Mucosa of rectum (tissue), 2 donors: ENCODE measurements around the gene METAP2.
"Not testable (repeated sequence)": the region's sequence is repeated elsewhere in the genome, so short reads cannot be mapped to it uniquely, and the experiment has no call there.

Experiments
- H3K27ac ChIP-seq, 2 donors: one replicate each; pipeline ENCODE4 v1.7.0; 2013; ENCODE audit warnings: inconsistent platforms in 2 of 2, low read depth in 2 of 2, low read length in 2 of 2
- H3K27me3 ChIP-seq, 2 donors: one replicate each; pipeline ENCODE4 v1.7.0; 2013; ENCODE audit warnings: low read length in 2 of 2; ENCODE audit not compliant: control insufficient read depth in 2 of 2, insufficient read depth in 2 of 2
- H3K36me3 ChIP-seq, 2 donors: one replicate each; pipeline ENCODE4 v1.7.0; 2013; ENCODE audit warnings: low read length in 2 of 2; ENCODE audit not compliant: control insufficient read depth in 2 of 2, insufficient read depth in 2 of 2
- H3K4me1 ChIP-seq, 2 donors: one replicate each; pipeline ENCODE4 v1.7.0; 2013; ENCODE audit warnings: low read length in 2 of 2, mild to moderate bottlenecking in 1 of 2; ENCODE audit not compliant: control insufficient read depth in 2 of 2, insufficient read depth in 2 of 2
- H3K4me3 ChIP-seq, 2 donors: one replicate each; pipeline ENCODE4 v1.7.0; 2013; ENCODE audit warnings: low read length in 2 of 2
- H3K9ac ChIP-seq, 2 donors: one replicate each; pipeline ENCODE4 v1.7.0; 2013; ENCODE audit warnings: low read length in 2 of 2, low read depth in 1 of 2, mild to moderate bottlenecking in 1 of 2
- H3K9me3 ChIP-seq, 2 donors: one replicate each; pipeline ENCODE4 v1.7.0; 2013; ENCODE audit warnings: low read length in 2 of 2; ENCODE audit not compliant: control insufficient read depth in 2 of 2
- donor health status: healthy.
- donor health status: Normal muscosa, but diverticular disease.

METAP2 gene

DNA sequence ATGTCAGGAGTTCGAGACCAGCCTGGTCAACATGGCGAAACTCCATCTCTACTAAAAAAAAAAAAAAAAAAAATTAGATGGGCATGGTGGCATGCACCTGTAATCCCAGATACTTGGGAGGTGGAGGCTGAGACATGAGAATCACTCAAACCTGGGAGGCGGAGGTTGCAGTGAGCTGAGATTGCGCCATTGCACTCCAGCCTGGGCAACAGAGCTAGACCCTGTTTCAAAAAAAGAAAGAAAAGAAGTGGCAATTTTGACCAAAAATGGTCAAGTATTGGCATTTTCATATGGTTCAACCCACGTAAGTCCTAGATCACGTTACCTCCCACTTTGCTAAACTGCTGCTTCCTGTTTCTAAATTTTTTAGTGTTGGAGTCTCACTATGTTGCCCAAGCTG is 8.6 kb downstream of the METAP2 start:
- not testable (repeated sequence) for H3K9ac ChIP-seq, H3K4me3 ChIP-seq, H3K27ac ChIP-seq, H3K9me3 ChIP-seq, H3K27me3 ChIP-seq, H3K4me1 ChIP-seq
- H3K36me3 ChIP-seq, result peaks cover 21 to 33% of the 10 kb centered on the region in 2 donors

DNA sequence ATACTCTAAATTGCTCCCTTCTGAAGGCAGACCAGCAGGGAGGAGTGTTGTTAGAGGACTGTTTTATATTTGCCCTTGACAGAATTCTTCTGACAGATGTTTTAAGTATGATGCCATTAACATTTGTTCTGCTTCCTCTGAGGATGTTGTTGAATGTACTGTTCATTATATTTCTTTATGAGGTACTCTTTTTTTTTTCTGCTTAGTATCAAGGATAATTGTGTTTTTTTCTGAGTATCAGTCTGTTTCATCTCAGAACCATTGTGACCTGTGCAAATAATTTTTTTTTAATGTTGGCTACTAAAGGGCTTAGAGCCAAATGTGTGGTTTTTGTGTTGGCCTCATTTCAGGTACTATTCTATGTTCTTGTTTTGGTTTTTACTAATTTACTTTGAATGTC is 10.6 kb downstream of the METAP2 start:
- no peak overlapping the region for H3K4me3 ChIP-seq
- no peaks in the 10 kb centered on the region for H3K27me3 ChIP-seq
- H3K9me3 ChIP-seq, result no peaks in the 10 kb centered on the region
- H3K27ac ChIP-seq, result no peak overlapping the region
- H3K36me3 ChIP-seq, result peaks cover 24 to 28% of the 10 kb centered on the region in 2 donors
- no peak overlapping the region for H3K9ac ChIP-seq
- H3K4me1 ChIP-seq, result no peaks in the 10 kb centered on the region

DNA sequence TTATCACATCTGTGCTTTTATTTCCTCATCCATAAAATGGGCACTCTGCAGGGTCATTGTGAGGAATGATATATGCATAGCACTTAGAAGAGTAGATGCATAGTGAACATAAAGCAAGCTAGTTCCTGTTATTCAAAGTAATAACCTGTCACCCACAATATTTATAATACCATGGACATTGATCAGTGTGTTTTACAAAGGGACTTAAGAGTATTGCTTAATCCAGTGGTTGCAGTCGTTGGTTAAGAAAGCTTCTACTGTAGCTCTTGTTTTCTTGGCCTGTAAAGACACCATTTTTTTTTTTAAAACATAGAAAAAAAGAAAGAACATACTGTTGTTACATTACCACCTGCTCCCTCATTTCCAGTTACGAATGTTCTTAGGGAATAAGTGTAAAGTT is 13.1 kb downstream of the METAP2 start:
- Histone ChIP-seq H3K36me3 (peaks cover 24 to 31% of the 10 kb centered on the region in 2 donors), H3K27me3 (no peaks in the 10 kb centered on the region), H3K9ac (no peak overlapping the region), H3K4me3 (no peak overlapping the region), H3K27ac (no peak overlapping the region), H3K4me1 (no peaks in the 10 kb centered on the region), H3K9me3 (no peaks in the 10 kb centered on the region)

DNA sequence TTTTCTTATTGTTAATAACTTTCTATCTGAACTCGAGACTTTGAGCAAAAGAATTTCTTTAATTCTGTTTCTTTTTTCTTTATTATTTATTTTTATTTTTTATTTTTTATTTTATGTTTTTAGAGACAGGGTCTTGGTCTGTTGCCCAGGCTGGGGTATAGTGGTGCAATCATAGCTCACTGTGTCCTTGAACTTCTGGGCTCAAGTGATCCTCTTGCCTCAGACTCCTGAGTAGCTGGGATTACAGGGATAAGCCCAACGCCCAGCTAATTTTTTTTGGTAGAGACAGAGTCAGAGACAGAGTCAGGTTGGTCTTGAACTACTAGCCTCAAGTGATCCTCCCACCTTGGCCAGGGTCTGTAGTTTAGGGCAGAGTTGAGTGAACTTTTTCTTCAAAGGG is 18.5 kb downstream of the METAP2 start:
- Histone ChIP-seq H3K9me3 (no peaks in the 10 kb centered on the region), H3K4me1 (no peaks in the 10 kb centered on the region), H3K36me3 (peaks cover 33 to 37% of the 10 kb centered on the region in 2 donors), H3K9ac (no peak overlapping the region), H3K27me3 (no peaks in the 10 kb centered on the region), H3K4me3 (no peak overlapping the region), H3K27ac (no peak overlapping the region)

DNA sequence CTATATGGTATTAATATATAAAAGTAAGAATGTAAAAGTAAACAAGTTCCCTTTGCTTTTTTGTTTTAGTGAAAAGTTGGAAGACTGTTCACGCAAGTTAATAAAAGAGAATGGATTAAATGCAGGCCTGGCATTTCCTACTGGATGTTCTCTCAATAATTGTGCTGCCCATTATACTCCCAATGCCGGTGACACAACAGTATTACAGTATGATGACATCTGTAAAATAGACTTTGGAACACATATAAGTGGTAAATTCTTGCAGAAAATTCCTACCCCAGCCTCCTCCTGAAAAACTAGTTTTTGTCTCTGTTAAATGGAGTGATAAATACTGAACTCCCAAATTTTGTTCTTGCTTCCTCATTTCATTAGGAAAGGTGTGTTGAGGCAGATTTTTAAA is 20.9 kb downstream of the METAP2 start:
- no peaks in the 10 kb centered on the region for H3K9me3 ChIP-seq
- no peaks in the 10 kb centered on the region for H3K4me1 ChIP-seq
- no peak overlapping the region for H3K4me3 ChIP-seq
- H3K36me3 ChIP-seq, result peaks cover 29 to 47% of the 10 kb centered on the region in 2 donors
- H3K27ac ChIP-seq, result no peak overlapping the region
- no peak overlapping the region for H3K9ac ChIP-seq
- H3K27me3 ChIP-seq, result no peaks in the 10 kb centered on the region

DNA sequence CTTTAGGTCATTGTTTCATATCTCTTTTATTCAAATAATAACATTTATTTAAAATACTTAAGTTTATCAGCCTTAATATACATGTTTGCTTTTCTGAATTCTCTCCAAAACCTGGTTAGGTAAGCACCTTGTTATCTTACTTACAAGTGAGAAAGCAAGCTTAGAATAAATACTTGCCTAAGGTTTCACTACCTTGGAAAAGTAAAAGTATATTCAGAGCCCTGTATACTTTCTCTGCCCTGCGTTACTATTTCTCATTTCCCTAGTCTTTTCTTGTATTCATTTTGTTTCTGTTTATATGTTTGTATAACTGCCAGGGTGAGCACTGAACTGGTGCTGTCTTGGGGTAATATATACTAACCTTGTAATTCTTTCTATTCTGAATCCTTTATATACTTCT is 21.5 kb downstream of the METAP2 start:
- Histone ChIP-seq H3K4me3 (no peak overlapping the region), H3K27me3 (no peaks in the 10 kb centered on the region), H3K4me1 (no peaks in the 10 kb centered on the region), H3K9ac (no peak overlapping the region), H3K9me3 (no peaks in the 10 kb centered on the region), H3K36me3 (peaks cover 32 to 48% of the 10 kb centered on the region in 2 donors), H3K27ac (no peak overlapping the region)

DNA sequence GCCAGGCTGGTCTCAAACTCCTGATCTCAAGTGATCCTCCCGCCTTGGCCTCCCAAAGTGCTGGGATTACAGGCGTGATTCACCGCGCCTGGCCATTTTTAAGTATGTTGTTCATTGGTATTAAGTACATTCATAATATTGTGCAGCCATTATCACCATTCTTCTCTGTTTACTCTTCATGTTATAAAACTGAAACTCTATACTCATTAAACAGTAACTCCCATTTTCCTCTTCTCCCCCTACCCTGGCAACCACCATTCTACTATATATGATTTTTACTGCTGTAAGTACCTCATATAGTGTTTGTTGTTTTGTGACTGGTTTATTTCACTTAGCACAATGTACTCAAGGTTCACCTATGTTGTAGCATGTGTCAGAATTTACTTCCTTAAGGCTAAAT is 23.1 kb downstream of the METAP2 start:
- no peaks in the 10 kb centered on the region for H3K4me1 ChIP-seq
- no peaks in the 10 kb centered on the region for H3K9me3 ChIP-seq
- no peak overlapping the region for H3K9ac ChIP-seq
- H3K36me3 ChIP-seq, result peaks cover 34 to 44% of the 10 kb centered on the region in 2 donors
- no peak overlapping the region for H3K27ac ChIP-seq
- H3K27me3 ChIP-seq, result no peaks in the 10 kb centered on the region
- H3K4me3 ChIP-seq, result no peak overlapping the region

DNA sequence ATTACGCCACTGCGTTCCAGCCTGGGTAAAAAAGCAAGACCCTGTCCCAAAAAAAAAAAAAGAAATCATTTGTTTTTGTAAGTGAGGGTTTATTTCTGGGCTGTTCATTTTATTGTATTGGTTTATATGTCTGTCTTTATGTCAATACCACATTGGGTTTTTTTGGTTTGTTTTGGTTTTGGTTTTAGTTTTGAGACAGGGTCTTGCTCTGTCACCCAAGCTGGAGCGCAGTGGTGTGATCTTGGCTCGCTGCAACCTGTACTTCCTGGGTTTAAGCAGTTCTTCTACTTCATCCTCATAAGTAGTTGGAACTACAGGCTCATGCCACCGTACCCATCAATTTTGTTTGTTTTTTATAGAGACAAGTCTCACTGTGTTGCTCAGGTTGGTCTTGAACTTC is 25.0 kb downstream of the METAP2 start:
- no peaks in the 10 kb centered on the region for H3K4me1 ChIP-seq
- no peaks in the 10 kb centered on the region for H3K27me3 ChIP-seq
- H3K36me3 ChIP-seq, result peaks cover 45 to 49% of the 10 kb centered on the region in 2 donors
- H3K4me3 ChIP-seq, result no peak overlapping the region
- H3K9ac ChIP-seq, result no peak overlapping the region
- no peaks in the 10 kb centered on the region for H3K9me3 ChIP-seq
- no peak overlapping the region for H3K27ac ChIP-seq

DNA sequence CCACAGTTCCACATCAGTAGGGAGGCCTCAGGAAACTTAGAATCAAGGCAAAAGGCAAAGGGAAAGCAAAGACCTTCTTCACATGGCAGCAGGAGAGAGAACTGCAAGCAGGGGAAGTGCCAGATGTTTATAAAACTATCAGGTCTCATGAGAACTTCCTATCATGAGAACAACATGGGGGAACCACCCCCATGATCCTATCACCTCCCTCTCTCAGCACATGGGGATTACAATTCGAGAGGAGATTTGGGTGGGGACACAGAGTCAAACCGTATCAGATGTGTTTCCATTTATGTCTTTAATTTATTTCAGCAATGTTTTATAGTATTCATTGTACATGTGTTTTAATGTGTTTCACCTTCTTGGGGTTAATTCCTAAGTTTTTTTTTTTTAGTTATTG is 25.8 kb downstream of the METAP2 start:
- Histone ChIP-seq H3K27me3 (no peaks in the 10 kb centered on the region), H3K4me3 (no peak overlapping the region), H3K36me3 (peaks cover 46 to 52% of the 10 kb centered on the region in 2 donors)

DNA sequence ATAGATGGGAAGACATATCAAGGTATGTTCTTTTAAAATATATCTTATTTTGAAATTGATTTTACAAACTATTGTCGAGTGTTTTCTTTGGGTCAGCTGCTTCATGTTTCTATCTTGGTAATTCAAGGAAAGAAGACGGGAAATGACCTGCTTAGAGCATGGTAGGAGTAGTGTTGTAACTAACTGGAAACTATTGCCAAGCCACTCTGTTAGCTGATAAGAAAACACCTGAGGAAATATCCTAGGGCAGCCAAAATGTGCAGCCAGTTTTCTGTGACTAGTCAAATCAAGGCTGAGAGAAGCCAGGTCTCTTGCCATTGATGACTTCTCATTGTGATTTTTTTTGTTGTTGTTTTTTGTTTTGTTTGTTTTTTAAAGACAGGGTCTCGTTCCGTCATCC is 30.2 kb downstream of the METAP2 start:
- Histone ChIP-seq H3K27me3 (no peaks in the 10 kb centered on the region), H3K27ac (no peak overlapping the region), H3K9ac (no peak overlapping the region), H3K4me3 (no peak overlapping the region), H3K4me1 (no peaks in the 10 kb centered on the region), H3K9me3 (no peaks in the 10 kb centered on the region), H3K36me3 (peaks cover 41 to 47% of the 10 kb centered on the region in 2 donors)

More for the DNA sequence above, 25.8 kb downstream of the METAP2 start:
- Histone ChIP-seq H3K4me1 (no peaks in the 10 kb centered on the region), H3K9me3 (no peaks in the 10 kb centered on the region), H3K9ac (no peak overlapping the region), H3K27ac (no peak overlapping the region)

DNA sequence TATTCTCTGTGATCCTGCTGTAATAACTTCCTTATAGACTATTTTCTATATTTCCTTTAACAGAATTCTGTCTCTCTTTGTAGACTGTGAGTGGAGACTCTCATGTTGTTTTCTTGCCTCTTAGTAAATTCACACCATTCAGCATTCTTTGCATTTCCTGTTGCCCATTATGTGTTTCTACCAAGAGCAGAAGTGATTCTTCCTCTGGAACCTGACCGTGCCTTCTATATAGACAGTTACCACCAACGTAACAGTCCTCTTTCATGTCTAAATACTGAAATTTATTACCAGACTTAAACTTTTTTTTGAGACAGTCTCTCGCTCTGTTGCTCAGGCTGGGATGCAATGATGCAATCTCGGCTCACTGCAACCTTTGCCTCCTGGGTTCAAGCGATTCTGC is 31.1 kb downstream of the METAP2 start:
- H3K4me3 ChIP-seq, result no peak overlapping the region
- H3K4me1 ChIP-seq, result no peaks in the 10 kb centered on the region
- peaks cover 41 to 43% of the 10 kb centered on the region in 2 donors for H3K36me3 ChIP-seq
- H3K9me3 ChIP-seq, result no peaks in the 10 kb centered on the region
- H3K27ac ChIP-seq, result no peak overlapping the region
- H3K27me3 ChIP-seq, result no peaks in the 10 kb centered on the region
- H3K9ac ChIP-seq, result no peak overlapping the region
